Activated CD8-positive, alpha-beta T cell treated with anti-CD3 and anti-CD28 coated beads, Interleukin-2, amount 10 ng/mL, durations not matched to agents 7 days and 5 days (primary cell): ENCODE data around the gene TMEM9. TPM values are rescaled to one million over a fixed set of nuclear protein-coding genes. Genes with fewer than 3 reads are reported as not detected.

Experiments
- ATAC-seq: fragments of 150-1000 bp; cut with Tn5 transposase; one replicate; pipeline ENCODE4 v1.10.0; 2021; ENCODE audit warnings: moderate library complexity
- CTCF ChIA-PET: fragments of 350-600 bp; sonication (Branson Sonifier 250); formaldehyde crosslinking; loops from one replicate; lab custom pipeline; 2021; ENCODE audit warnings: antibody characterized with exemption; lab: Charles Lee
- POLR2A ChIA-PET: fragments of 350-600 bp; sonication (Branson Sonifier 250); formaldehyde crosslinking; loops from one replicate; lab custom pipeline; 2021; ENCODE audit warnings: antibody characterized with exemption; lab: Charles Lee
- DNase-seq: peaks from one replicate; pipeline ENCODE4 v3.0.0-alpha.2; 2020
- H3K27ac Mint-ChIP-seq: one replicate; pipeline ENCODE4 v1.8.0; 2021; ENCODE audit warnings: mild to moderate bottlenecking, mixed read lengths
- H3K27me3 Mint-ChIP-seq: one replicate; pipeline ENCODE4 v1.8.0; 2021; ENCODE audit warnings: low read depth, mixed read lengths
- H3K36me3 Mint-ChIP-seq: one replicate; pipeline ENCODE4 v1.8.0; 2021; ENCODE audit warnings: low read depth, mixed read lengths
- H3K4me1 Mint-ChIP-seq: one replicate; pipeline ENCODE4 v1.8.0; 2021; ENCODE audit warnings: low read depth, mixed read lengths
- H3K4me3 Mint-ChIP-seq: one replicate; pipeline ENCODE4 v1.8.0; 2021; ENCODE audit warnings: mild to moderate bottlenecking, mixed read lengths
- H3K9me3 Mint-ChIP-seq: one replicate; pipeline ENCODE4 v1.8.0; 2022; ENCODE audit warnings: mixed read lengths; ENCODE audit not compliant: insufficient read depth
- total RNA-seq, 2 experiments: library from RNA; stranded (reverse); gene quantifications; one replicate each; pipeline ENCODE4 v1.2.3, GENCODE V29; 2021

The TMEM9 gene
- 10 to 100 TPM; 13.6 to 18.9 TPM for total RNA-seq

DNA sequence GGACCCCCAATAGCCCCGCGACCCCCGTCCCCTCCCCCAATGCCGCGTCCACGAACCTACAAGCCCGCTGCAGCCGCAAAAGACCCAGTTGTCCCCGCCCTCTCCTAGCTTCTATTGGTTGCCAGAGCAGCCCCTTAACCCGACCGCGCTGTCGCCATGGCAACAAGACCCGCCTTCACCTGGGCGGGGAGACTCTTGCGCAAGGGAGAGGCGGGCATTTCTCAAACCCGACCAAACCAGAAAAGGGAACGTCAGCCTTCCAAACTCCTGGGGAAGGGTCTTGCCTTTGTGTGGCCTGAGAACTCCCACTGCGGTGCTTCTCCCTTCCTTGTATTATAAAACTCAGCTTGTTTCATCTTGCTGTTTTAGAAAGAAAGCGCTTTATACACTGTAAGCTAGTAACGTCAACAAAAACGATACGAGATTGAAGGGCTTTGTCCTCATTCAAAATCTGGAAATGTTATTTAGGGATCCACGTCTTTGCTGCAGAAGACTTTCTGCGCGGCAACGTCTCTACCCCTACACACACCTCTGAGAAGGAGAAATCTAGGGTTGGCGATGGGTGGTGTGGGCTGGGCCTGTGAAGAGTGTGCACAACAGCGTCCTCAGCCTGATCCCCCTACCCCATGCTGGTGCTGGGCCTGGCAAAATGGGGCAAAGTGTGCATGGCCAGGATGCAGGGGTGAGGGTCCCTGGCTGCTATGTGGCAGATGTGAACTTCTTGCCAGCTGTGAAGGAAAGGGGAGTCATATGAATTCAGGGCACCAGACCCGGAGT, at the start of gene TMEM9:
Gene TMEM9 (minus strand): TSS at position 86 of the 777 bp plus-strand sequence. CDS start 551 bp downstream, outside the sequence.
- ChIA-PET CTCF (interaction anchor here (0.6 to 1.5 kb wide), 4 partner anchors 13 to 38 kb away, joined by 3 to 9 read pairs (median 4); no protein-coding TSS in a partner anchor), POLR2A (interaction anchor here (0.9 to 1.6 kb wide), 2 partner anchors 15 to 21 kb away, joined by 3 to 6 read pairs; no protein-coding TSS in a partner anchor)
- peak within 1 kb of the TSS; percentile 78 for H3K27ac Mint-ChIP-seq
- ATAC-seq (peak; percentile 94), DNase-seq (peak; percentile 98)
- no peaks in the 10 kb centered on the region for H3K9me3 Mint-ChIP-seq
- H3K4me1 Mint-ChIP-seq: peaks cover 17% of the 10 kb centered on the region
- peak within 1 kb of the TSS; percentile 82 for H3K4me3 Mint-ChIP-seq
- peaks cover 21% of the 10 kb centered on the region for H3K27me3 Mint-ChIP-seq
- no peaks in the 10 kb centered on the region for H3K36me3 Mint-ChIP-seq

DNA sequence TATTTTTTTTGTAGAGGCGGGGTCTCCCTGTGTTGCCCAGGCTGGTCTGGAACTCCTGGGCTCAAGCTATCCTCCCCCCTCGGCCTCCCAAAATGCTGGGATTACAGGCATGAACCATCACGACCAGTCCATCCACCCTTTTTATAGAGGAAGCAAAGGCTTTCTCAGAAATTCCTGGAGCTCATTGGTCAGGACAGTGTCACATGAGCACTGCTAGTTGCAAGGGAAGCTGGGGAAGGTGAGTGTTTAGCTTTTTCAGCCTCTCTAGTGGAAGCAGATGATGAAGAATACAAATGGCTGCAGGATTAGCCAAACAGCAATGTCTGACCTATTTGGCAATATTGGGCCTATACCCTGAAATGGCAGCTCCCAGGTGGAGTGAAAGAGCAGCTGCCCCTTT, 44.3 kb upstream of the TMEM9 start:
- no peaks in the 10 kb centered on the region for H3K36me3 Mint-ChIP-seq
- H3K4me3 Mint-ChIP-seq: no peak overlapping the region
- CTCF ChIA-PET: no interaction called here
- no peak overlapping the region for H3K27ac Mint-ChIP-seq
- DNase-seq: no peak
- no peak for ATAC-seq
- H3K27me3 Mint-ChIP-seq: no peaks in the 10 kb centered on the region
- H3K4me1 Mint-ChIP-seq: no peaks in the 10 kb centered on the region
- H3K9me3 Mint-ChIP-seq: no peaks in the 10 kb centered on the region
- POLR2A ChIA-PET: no interaction called here

DNA sequence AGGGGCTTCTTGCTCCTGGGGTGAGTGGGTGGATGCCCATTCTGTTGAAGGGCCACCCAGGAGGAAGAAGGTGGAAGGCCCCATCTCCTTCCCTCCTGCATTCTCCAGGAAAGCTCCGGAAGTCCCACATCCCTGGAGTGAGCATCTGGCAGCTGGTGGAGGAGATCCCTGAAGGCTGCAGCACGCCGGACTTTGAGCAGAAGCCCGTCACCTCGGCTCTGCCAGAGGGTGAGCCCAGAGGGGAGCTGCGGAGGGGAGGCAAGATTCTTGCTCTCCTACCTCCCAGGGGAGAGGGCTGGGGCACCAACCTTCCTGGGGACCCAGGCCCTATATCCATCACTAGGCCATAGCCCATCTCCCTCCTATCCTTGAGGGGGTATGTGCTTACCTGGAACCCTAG, 39.8 kb upstream of the TMEM9 start:
- Mint-ChIP-seq H3K9me3 (no peaks in the 10 kb centered on the region), H3K27me3 (peaks cover 12% of the 10 kb centered on the region), H3K27ac (no peak overlapping the region), H3K4me3 (no peak overlapping the region), H3K4me1 (peaks cover 2% of the 10 kb centered on the region), H3K36me3 (no peaks in the 10 kb centered on the region)
- DNase-seq (no peak), ATAC-seq (no peak)
- CTCF ChIA-PET: no interaction called here
- POLR2A ChIA-PET: no interaction called here

DNA sequence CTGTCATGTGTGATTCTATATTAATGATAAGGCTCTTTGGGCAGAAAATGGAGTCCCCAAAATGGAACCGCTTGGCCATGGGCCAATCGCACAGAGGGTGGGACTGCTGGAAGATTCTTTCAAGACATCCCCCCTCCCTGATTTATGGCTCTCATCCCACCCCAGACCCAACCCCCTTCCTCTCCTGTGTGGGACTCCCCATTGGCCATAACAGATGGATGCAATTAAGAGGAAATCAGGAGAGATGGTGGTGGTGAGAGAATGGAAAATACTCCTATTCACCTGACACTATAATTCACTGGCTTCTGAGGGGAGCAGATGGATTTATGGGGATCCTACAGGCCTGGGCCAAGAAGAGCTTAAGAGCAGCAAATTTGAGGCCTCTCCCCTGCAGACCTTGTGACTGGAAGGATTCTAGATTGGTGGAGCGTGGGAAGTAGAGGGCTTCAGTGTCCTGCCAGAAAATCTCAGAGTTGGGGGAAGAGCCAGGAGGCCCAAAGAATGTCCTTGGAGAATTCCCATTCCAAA, 38.1 kb upstream of the TMEM9 start:
- H3K9me3 Mint-ChIP-seq: no peaks in the 10 kb centered on the region
- no peak overlapping the region for H3K4me3 Mint-ChIP-seq
- ATAC-seq: no peak
- peaks cover 2% of the 10 kb centered on the region for H3K4me1 Mint-ChIP-seq
- no peaks in the 10 kb centered on the region for H3K36me3 Mint-ChIP-seq
- no peak for DNase-seq
- ChIA-PET CTCF (interaction anchor here (0.7 to 1.3 kb wide), 2 partner anchors 31 to 154 kb away, joined by 3 read pairs; no protein-coding TSS in a partner anchor), POLR2A (no interaction called here)
- H3K27ac Mint-ChIP-seq: no peak overlapping the region
- H3K27me3 Mint-ChIP-seq: peaks cover 18% of the 10 kb centered on the region

DNA sequence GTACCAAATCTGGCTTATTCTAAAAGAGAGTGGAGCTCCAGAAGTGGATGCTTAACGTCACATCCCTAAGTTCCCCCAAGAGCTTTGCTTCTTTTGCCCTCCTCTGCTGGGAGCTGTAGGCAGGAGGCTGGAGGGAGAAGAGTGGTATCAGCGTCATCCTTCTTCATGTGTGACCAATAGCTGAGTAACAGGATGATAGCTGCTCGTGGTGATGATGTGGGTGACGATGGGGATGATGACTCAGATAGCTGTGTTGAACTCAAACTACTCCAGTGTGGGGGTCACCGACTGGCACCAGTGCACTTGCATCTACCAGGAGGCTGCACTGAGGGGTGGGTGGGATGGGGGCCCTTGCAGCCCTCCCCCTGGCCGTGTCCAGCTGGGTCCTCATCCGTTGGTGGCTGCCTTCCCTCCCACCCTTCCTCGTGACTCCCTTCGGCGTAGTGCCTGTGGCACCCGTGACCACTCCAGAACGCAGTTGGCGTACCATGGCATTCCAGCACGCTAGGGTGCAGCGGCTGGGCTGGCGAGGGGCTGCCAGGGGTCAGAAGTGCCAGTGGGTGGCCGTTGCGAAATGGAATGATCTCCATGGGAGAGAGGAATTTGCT, 37.5 kb upstream of the TMEM9 start:
- CTCF ChIA-PET: interaction anchor here (0.7 kb wide), 1 partner anchor 31 kb away, joined by 3 read pairs; no protein-coding TSS in a partner anchor
- Mint-ChIP-seq H3K4me1 (peaks cover 2% of the 10 kb centered on the region), H3K9me3 (no peaks in the 10 kb centered on the region), H3K36me3 (no peaks in the 10 kb centered on the region), H3K4me3 (no peak overlapping the region), H3K27ac (no peak overlapping the region), H3K27me3 (peaks cover 18% of the 10 kb centered on the region)
- POLR2A ChIA-PET: no interaction called here
- ATAC-seq (peak; percentile 30), DNase-seq (peak; percentile 24)

DNA sequence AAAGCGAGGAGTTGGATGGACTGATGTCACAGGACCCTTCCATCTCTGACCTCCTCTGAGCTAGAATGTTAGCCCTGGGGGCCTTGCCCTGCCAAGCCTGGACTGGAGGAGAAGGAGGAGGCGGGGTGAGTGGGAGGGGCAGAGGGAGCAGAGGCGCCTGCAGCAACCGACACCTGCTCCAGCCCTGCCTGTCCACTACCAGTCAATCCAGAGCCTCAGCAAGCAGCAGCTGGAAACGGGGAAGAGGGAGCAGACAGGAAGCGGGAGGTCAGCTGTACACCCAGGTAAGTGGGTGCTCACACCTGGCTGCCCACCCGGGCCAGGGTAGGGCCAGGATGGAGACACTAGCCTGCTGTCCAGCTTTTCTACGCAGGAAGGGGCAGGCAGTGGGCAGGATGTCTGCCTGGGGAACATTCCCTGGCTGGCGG, 36.4 kb upstream of the TMEM9 start, which contains the start of gene IGFN1:
Gene IGFN1 (plus strand): TSS at position 201 of the 428 bp plus-strand sequence. CDS start 2,470 bp downstream, outside the sequence.
- POLR2A ChIA-PET: no interaction called here
- no peak for ATAC-seq

DNA sequence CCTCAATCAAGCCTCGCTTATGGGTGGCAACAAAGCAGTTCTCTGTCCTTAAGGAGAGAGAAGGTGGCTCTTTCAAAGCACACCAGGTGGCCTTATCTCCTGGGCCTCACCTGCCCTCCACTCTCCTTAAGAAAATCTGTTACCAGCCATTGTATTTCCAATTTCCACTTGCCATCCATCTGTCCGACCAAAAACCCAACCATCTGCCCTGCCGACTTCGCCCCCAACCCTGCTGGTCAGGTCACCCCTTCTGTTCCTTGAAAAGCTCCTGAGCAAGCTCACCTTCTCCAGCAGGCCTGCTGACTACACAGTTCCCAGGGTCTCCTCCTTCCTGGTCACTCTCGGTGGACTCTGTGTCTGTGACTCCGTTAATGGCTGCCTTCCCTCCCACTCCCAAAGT, 35.7 kb upstream of the TMEM9 start:
- DNase-seq: no peak
- POLR2A ChIA-PET: no interaction called here
- Mint-ChIP-seq H3K27ac (no peak overlapping the region), H3K4me1 (peaks cover 2% of the 10 kb centered on the region), H3K9me3 (no peaks in the 10 kb centered on the region), H3K36me3 (no peaks in the 10 kb centered on the region), H3K27me3 (peaks cover 18% of the 10 kb centered on the region), H3K4me3 (no peak overlapping the region)
- ATAC-seq: no peak
- CTCF ChIA-PET: no interaction called here

More for the DNA sequence above, 36.4 kb upstream of the TMEM9 start, which contains the start of gene IGFN1:
- no peak for DNase-seq
- Mint-ChIP-seq H3K27me3 (peaks cover 18% of the 10 kb centered on the region), H3K4me1 (peaks cover 2% of the 10 kb centered on the region), H3K27ac (no peak within 1 kb of the TSS), H3K9me3 (no peaks in the 10 kb centered on the region), H3K36me3 (no peaks in the 10 kb centered on the region), H3K4me3 (no peak within 1 kb of the TSS)
- CTCF ChIA-PET: no interaction called here

DNA sequence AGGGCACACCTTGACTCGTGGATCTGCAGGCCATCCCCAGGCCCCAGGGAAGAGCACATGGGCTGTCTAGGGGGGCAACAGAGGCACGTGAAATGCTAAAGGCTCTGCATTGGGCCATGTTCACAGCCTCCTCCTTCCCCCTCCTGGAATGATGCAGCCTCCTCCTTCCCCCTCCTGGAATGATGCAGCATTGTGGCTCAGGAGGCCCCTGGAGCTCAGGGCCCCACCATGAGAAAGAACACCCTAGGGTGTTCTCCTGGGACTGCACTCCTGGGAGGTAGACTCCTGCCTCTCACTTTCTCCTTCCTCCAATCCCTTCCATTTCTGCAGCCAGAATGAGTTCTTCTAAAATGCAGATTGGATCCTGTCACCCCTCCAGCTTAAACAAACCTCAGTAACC, 34.8 kb upstream of the TMEM9 start:
- H3K27me3 Mint-ChIP-seq: peaks cover 24% of the 10 kb centered on the region
- H3K36me3 Mint-ChIP-seq: no peaks in the 10 kb centered on the region
- H3K4me3 Mint-ChIP-seq: no peak overlapping the region
- CTCF ChIA-PET: no interaction called here
- ATAC-seq (no peak), DNase-seq (no peak)
- H3K4me1 Mint-ChIP-seq: peaks cover 2% of the 10 kb centered on the region
- H3K27ac Mint-ChIP-seq: no peak overlapping the region
- no peaks in the 10 kb centered on the region for H3K9me3 Mint-ChIP-seq
- POLR2A ChIA-PET: no interaction called here

DNA sequence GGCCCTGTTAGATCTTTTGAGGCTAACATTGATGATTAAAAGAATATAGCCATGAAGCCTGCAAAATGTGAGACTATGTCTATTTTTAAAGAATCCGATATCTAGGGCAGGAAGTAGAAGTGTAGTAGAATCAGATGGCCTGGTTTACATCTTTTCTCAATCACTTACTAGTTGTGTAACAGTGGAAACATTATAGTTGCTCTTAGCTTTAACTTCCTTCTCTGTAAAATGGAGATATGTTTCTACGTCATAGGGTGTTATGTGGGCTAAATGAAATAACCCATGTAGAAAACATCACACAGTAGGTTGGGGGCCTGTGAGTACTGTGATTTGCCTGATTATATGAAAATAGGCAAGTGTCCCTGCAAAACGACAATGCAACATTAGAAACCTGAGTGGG, 31.9 kb upstream of the TMEM9 start:
- H3K9me3 Mint-ChIP-seq: no peaks in the 10 kb centered on the region
- H3K27ac Mint-ChIP-seq: no peak overlapping the region
- DNase-seq (no peak), ATAC-seq (no peak)
- H3K4me1 Mint-ChIP-seq: no peaks in the 10 kb centered on the region
- no peak overlapping the region for H3K4me3 Mint-ChIP-seq
- H3K36me3 Mint-ChIP-seq: no peaks in the 10 kb centered on the region
- ChIA-PET POLR2A (no interaction called here), CTCF (no interaction called here)
- H3K27me3 Mint-ChIP-seq: peaks cover 32% of the 10 kb centered on the region

DNA sequence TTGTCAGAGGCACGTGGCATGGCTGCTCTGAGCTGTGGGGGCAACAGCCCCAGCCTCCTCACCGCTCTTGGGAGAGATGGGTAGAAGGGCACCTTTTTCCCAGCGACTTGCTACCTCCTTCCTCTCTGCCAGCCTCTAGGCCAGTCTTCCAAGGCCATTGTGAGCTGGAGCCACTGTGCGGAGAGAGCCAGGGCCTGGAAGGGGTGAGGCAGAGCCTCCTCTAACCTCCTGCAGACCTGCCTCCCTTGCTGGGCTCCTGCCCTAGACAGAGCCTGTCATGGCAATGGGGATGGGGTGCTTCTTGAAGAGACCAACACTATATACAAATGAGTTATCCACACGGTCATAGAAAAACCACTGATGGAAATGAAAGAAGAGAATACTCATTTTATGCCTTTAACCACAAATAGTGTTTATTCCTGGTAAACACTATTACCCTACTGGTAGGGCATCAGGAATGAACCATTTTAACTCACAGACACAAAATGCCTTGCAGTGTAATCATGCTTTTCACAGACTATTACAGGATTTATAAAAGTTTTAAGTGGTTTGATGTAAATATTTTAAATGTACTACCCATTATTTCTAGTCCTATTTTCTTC, 31.4 kb upstream of the TMEM9 start:
- CTCF ChIA-PET: interaction anchor here (0.7 to 1.5 kb wide), 2 partner anchors 15 to 32 kb away, joined by 3 to 4 read pairs; partner anchors contain the start of gene TMEM9
- no peak overlapping the region for H3K27ac Mint-ChIP-seq

DNA sequence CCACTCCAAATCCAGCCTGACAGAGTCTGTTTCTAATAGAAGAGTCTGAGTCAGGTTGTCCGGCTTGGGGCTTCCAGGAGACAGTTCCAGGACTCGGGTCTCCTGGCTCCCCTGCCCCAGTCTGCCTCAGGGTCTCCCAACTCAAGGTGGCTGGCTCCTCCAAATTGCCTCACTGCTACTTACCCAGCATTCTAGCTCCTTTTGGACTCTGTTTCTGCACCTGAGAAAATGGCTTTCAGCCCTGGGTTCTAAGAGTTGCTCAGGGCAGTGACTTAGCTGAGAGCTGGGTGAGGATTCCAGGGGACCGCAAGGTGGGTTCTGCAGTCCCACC, 30.8 kb upstream of the TMEM9 start:
- Mint-ChIP-seq H3K27ac (no peak overlapping the region), H3K27me3 (peaks cover 36% of the 10 kb centered on the region), H3K4me3 (no peak overlapping the region), H3K9me3 (no peaks in the 10 kb centered on the region), H3K4me1 (no peaks in the 10 kb centered on the region), H3K36me3 (no peaks in the 10 kb centered on the region)
- ATAC-seq (no peak), DNase-seq (no peak)
- ChIA-PET CTCF (interaction anchor here (0.7 to 1.5 kb wide), 2 partner anchors 14 to 31 kb away, joined by 3 to 4 read pairs; partner anchors contain the start of gene TMEM9), POLR2A (no interaction called here)

More for the DNA sequence above, 31.4 kb upstream of the TMEM9 start:
- POLR2A ChIA-PET: no interaction called here
- Mint-ChIP-seq H3K9me3 (no peaks in the 10 kb centered on the region), H3K36me3 (no peaks in the 10 kb centered on the region), H3K27me3 (peaks cover 36% of the 10 kb centered on the region), H3K4me1 (no peaks in the 10 kb centered on the region), H3K4me3 (no peak overlapping the region)
- ATAC-seq (no peak), DNase-seq (no peak)
